ENCODE measurements around the gene PROZ.

- TF ChIP-seq POLR2A (IDR thresholded peaks at IDR 0.05; ENCODE audit: low read length) (no peak), GATA1 (IDR thresholded peaks at IDR 0.05; ENCODE audit: low read depth, low read length) (no peak)
Measured at GRCh38 chr13:113115363-113116205, 42.9 kb upstream of the PROZ start.
